Right lobe of liver (tissue), 4 donors: ENCODE measurements around the gene ACOT7.
A peak's percentile ranks its signal among the peaks of the same experiment; 100 is the strongest.

Source experiments
- CTCF ChIP-seq, 4 donors: fragments of 200-600 bp in 3 of 4; fragments of 450-650 bp in 1 of 4; IDR thresholded peaks; one replicate each; pipeline versions ENCODE4 v1.5.1 to v1.8.0; 2016 to 2022; ENCODE audit warnings: antibody characterized with exemption in 4 of 4, mild to moderate bottlenecking in 2 of 4
- POLR2A ChIP-seq: fragments of 450-650 bp; IDR thresholded peaks from one replicate; pipeline ENCODE4 v1.6.1; 2017; ENCODE audit warnings: antibody characterized with exemption, mild to moderate bottlenecking
- donor health status: DM: no; HTN: no; CAD: no.
- donor health status: DM: no; HTN: no; CAD: no.
- donor health status: DM: no; HTN: yes; CAD: no.

- TF ChIP-seq POLR2A (no peak), CTCF (IDR thresholded peaks at IDR 0.05) (peak; percentile 78 to 95 (median 92))
These were observed 44.5 kb upstream of the ACOT7 start for GRCh38 chr1:6438047-6438525.
